CD14-positive monocyte (primary cell): ENCODE measurements around the gene DOK6. TPM values are rescaled to one million over a fixed set of nuclear protein-coding genes. Genes with fewer than 3 reads are reported as not detected.

Experiments
- DNase-seq, 3 donors: peaks; one replicate each; pipeline ENCODE4 v3.0.0-alpha.2; 2011 to 2022
- H2AFZ ChIP-seq: 2 replicates; pipeline ENCODE4 v1.6.0; 2012; ENCODE audit warnings: mild to moderate bottlenecking, low read depth, low read length, inconsistent platforms; ENCODE audit not compliant: insufficient read depth, poor library complexity, severe bottlenecking
- H3K27ac ChIP-seq, 2 donors: 1 replicate in 1 of 2; 2 replicates in 1 of 2; pipeline ENCODE4 v1.5.1; 2012 to 2013; ENCODE audit warnings: low read length in 2 of 2, control low read depth in 1 of 2, inconsistent platforms in 1 of 2, low read depth in 1 of 2, mild to moderate bottlenecking in 1 of 2
- H3K27me3 ChIP-seq, 2 donors: one replicate each; pipeline versions ENCODE4 v1.6.0 to v1.6.1; 2011 to 2013; ENCODE audit warnings: low read length in 2 of 2; ENCODE audit not compliant: control insufficient read depth in 2 of 2, insufficient read depth in 2 of 2
- H3K36me3 ChIP-seq, 2 donors: replicated peaks in 1 of 2; 1 replicate in 1 of 2; 2 replicates in 1 of 2; pipeline versions ENCODE4 v1.5.1 to v1.6.1; 2012 to 2013; ENCODE audit warnings: low read length in 2 of 2, control low read depth in 1 of 2, inconsistent platforms in 1 of 2, mild to moderate bottlenecking in 1 of 2; ENCODE audit not compliant: insufficient read depth in 2 of 2, control insufficient read depth in 1 of 2
- H3K4me1 ChIP-seq, 2 donors: 1 replicate in 1 of 2; 2 replicates in 1 of 2; pipeline versions ENCODE4 v1.5.1 to v1.6.1; 2012 to 2013; ENCODE audit warnings: low read length in 2 of 2, control low read depth in 1 of 2, inconsistent platforms in 1 of 2, mild to moderate bottlenecking in 1 of 2, moderate library complexity in 1 of 2; ENCODE audit not compliant: insufficient read depth in 2 of 2, control insufficient read depth in 1 of 2
- H3K4me2 ChIP-seq: replicated peaks from 2 replicates; pipeline ENCODE3; 2012; ENCODE audit warnings: low read length, moderate library complexity, mild to moderate bottlenecking; ENCODE audit not compliant: poor library complexity, severe bottlenecking; ENCODE audit errors: extremely low read depth
- H3K4me3 ChIP-seq, 3 experiments: fragments of 200-600 bp in 1 of 3; sonication (generic) in 1 of 3; replicated peaks in 1 of 3; 1 replicate in 2 of 3; 2 replicates in 1 of 3; pipeline ENCODE4 v1.5.1; 2011 to 2013; ENCODE audit warnings: low read length in 3 of 3, mild to moderate bottlenecking in 3 of 3, control low read depth in 2 of 3, low read depth in 2 of 3, inconsistent platforms in 1 of 3, moderate library complexity in 1 of 3
- H3K79me2 ChIP-seq: 2 replicates; pipeline ENCODE4 v1.6.0; 2012; ENCODE audit warnings: mild to moderate bottlenecking, control low read depth, inconsistent platforms, low read length, moderate library complexity; ENCODE audit not compliant: insufficient read depth
- H3K9ac ChIP-seq: 2 replicates; pipeline ENCODE4 v1.6.0; 2017; ENCODE audit warnings: low read length, mild to moderate bottlenecking; ENCODE audit not compliant: insufficient read depth, poor library complexity, severe bottlenecking
- H3K9me3 ChIP-seq, 2 donors: replicated peaks in 1 of 2; 1 replicate in 1 of 2; 2 replicates in 1 of 2; pipeline versions ENCODE4 v1.5.1 to v1.6.1; 2012 to 2013; ENCODE audit warnings: low read length in 2 of 2, control low read depth in 1 of 2; ENCODE audit not compliant: control insufficient read depth in 1 of 2, insufficient read depth in 1 of 2
- H4K20me1 ChIP-seq: 2 replicates; pipeline ENCODE4 v1.6.0; 2012; ENCODE audit warnings: mild to moderate bottlenecking, low read length, control low read depth, moderate library complexity; ENCODE audit not compliant: insufficient read depth
- H3K27ac Mint-ChIP-seq, 7 donors: one replicate each; pipeline ENCODE4 v1.8.0; 2020; ENCODE audit warnings: mild to moderate bottlenecking in 7 of 7, mixed read lengths in 7 of 7, moderate library complexity in 6 of 7, inconsistent platforms in 2 of 7
- H3K27me3 Mint-ChIP-seq, 3 donors: one replicate each; pipeline ENCODE4 v1.8.0; 2021 to 2022; ENCODE audit warnings: low read depth in 3 of 3, mild to moderate bottlenecking in 3 of 3, mixed read lengths in 3 of 3, moderate library complexity in 3 of 3, inconsistent platforms in 1 of 3
- H3K36me3 Mint-ChIP-seq, 2 donors: one replicate each; pipeline ENCODE4 v1.8.0; 2020; ENCODE audit warnings: mixed read lengths in 2 of 2, inconsistent platforms in 1 of 2, mild to moderate bottlenecking in 1 of 2
- H3K4me1 Mint-ChIP-seq: one replicate; pipeline ENCODE4 v1.8.0; 2020; ENCODE audit warnings: mild to moderate bottlenecking, mixed read lengths
- H3K4me3 Mint-ChIP-seq, 2 donors: one replicate each; pipeline ENCODE4 v1.8.0; 2020; ENCODE audit warnings: mild to moderate bottlenecking in 2 of 2, mixed read lengths in 2 of 2, moderate library complexity in 1 of 2
- H3K9me3 Mint-ChIP-seq, 7 donors: one replicate each; pipeline ENCODE4 v1.8.0; 2020 to 2022; ENCODE audit warnings: mixed read lengths in 7 of 7, mild to moderate bottlenecking in 6 of 7, moderate library complexity in 6 of 7, inconsistent platforms in 2 of 7
- WGBS: methylation state at CpG from one replicate; pipeline ENCODE4 v1.1.5; 2013; ENCODE audit warnings: missing lambda C conversion rate; ENCODE audit not compliant: insufficient coverage; 5-methylcytosine and 5-hydroxymethylcytosine counted together
- intact Hi-C, 2 donors: fragments of 100-400 bp; cut with micrococcal nuclease; formaldehyde crosslinking; loops; one replicate each; pipeline versions ENCODE4 v1.15.0 to v1.15.1; 2023
- polyA plus RNA-seq, 3 donors: library from polyadenylated mRNA; depleted of rRNA in 1 of 3; unstranded in 2 of 3; stranded (reverse) in 1 of 3; fragments of 300-500 nt in 2 of 3; fragments of >200 nt in 1 of 3; fragmentation: Illumina TruSeq in 2 of 3; gene quantifications; 1 replicate in 2 of 3; 2 replicates in 1 of 3; pipeline ENCODE4 v1.2.3, GENCODE V29; 2012 to 2021
- TF ChIP-seq, protein P1 (sequence below): fragments of 200-600 bp; IDR thresholded peaks from one replicate; pipeline ENCODE4 v1.8.0; 2022; ENCODE audit warnings: antibody characterized with exemption, mild to moderate bottlenecking

DOK6 gene
- polyA plus RNA-seq, 3 donors = not detected

- Mint-ChIP-seq H3K4me1 (no peaks in the 10 kb centered on the region), H3K9me3 (no peaks in the 10 kb centered on the region), H3K4me3 (no peak overlapping the region), H3K27me3 (no peaks in the 10 kb centered on the region), H3K27ac (no peak overlapping the region), H3K36me3 (no peaks in the 10 kb centered on the region)
- DNase-seq = no peak
- H3K4me2 ChIP-seq = no peak overlapping the region
- TF ChIP-seq, protein P1, sequence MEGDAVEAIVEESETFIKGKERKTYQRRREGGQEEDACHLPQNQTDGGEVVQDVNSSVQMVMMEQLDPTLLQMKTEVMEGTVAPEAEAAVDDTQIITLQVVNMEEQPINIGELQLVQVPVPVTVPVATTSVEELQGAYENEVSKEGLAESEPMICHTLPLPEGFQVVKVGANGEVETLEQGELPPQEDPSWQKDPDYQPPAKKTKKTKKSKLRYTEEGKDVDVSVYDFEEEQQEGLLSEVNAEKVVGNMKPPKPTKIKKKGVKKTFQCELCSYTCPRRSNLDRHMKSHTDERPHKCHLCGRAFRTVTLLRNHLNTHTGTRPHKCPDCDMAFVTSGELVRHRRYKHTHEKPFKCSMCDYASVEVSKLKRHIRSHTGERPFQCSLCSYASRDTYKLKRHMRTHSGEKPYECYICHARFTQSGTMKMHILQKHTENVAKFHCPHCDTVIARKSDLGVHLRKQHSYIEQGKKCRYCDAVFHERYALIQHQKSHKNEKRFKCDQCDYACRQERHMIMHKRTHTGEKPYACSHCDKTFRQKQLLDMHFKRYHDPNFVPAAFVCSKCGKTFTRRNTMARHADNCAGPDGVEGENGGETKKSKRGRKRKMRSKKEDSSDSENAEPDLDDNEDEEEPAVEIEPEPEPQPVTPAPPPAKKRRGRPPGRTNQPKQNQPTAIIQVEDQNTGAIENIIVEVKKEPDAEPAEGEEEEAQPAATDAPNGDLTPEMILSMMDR = no peak
- no peaks in the 10 kb centered on the region for H3K9me3 ChIP-seq
- no CpG with 5 or more reads among the region's 4 CpGs for WGBS
- H3K4me1 ChIP-seq = no peaks in the 10 kb centered on the region
- H2AFZ ChIP-seq = no peak overlapping the region
- H4K20me1 ChIP-seq = no peaks in the 10 kb centered on the region
- H3K27me3 ChIP-seq = no peaks in the 10 kb centered on the region
- no peak overlapping the region for H3K27ac ChIP-seq
- intact Hi-C loops = no loop called here
- no peaks in the 10 kb centered on the region for H3K79me2 ChIP-seq
- no peak overlapping the region for H3K4me3 ChIP-seq
- no peaks in the 10 kb centered on the region for H3K36me3 ChIP-seq
- H3K9ac ChIP-seq = no peak overlapping the region
Observed at GRCh38 chr18:69626643-69627242, 226.1 kb downstream of the DOK6 start.

DNA sequence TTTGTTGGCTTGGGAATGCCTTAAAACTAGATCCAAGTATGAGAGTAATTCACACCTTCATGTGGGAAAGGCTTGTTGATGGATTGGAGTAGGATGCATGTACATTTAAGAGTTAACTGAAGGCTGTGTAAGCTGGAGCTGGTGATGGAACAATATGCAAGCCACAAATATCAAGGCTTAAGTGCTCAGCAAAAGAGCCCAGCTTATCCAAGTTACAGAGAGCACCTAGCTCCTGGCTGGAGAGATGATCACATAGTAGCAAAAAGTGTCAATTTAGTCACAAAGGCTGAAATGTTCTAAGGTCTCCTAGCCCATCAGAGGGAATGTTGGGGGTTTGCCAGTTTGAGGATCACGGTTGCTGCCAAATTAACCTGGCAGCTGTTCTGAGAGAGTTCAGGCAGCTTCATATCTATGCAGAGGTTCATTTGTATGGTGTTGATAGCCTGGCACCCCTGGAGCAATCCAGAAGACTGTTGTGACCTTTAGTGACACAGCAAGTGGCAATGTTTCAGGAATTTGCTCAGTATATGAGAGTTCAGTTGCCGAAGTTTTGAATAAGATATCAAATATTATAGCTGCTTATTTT, 228.2 kb downstream of the DOK6 start:
- Histone ChIP-seq H3K4me3 (no peak overlapping the region), H4K20me1 (no peaks in the 10 kb centered on the region), H3K27me3 (no peaks in the 10 kb centered on the region), H3K4me1 (no peaks in the 10 kb centered on the region), H3K36me3 (no peaks in the 10 kb centered on the region), H3K79me2 (no peaks in the 10 kb centered on the region), H3K27ac (no peak overlapping the region), H2AFZ (no peak overlapping the region), H3K4me2 (no peak overlapping the region), H3K9ac (no peak overlapping the region), H3K9me3 (no peaks in the 10 kb centered on the region)
- WGBS = 100% methylated on average over 1 of the region's 2 CpGs
- no peaks in the 10 kb centered on the region for H3K9me3 Mint-ChIP-seq
- TF ChIP-seq, protein P1 = no peak
- H3K4me3 Mint-ChIP-seq = no peak overlapping the region
- H3K4me1 Mint-ChIP-seq = no peaks in the 10 kb centered on the region
- no peaks in the 10 kb centered on the region for H3K27me3 Mint-ChIP-seq
- intact Hi-C loops = no loop called here
- no peak for DNase-seq
- H3K27ac Mint-ChIP-seq = no peak overlapping the region
- H3K36me3 Mint-ChIP-seq = no peaks in the 10 kb centered on the region
